GM12892 (cell line): ENCODE data around the gene EFEMP2.

ENCODE experiments used
- POLR2A ChIP-seq: IDR thresholded peaks from 2 replicates; pipeline ENCODE4 v1.6.1; 2011; ENCODE audit warnings: low read depth, low read length, control low read depth
- POLR2AphosphoS5 ChIP-seq: IDR thresholded peaks from 2 replicates; pipeline ENCODE4 v1.6.1; 2011; ENCODE audit warnings: low read depth, low read length, control low read depth
- TAF1 ChIP-seq: IDR thresholded peaks from 2 replicates; pipeline ENCODE4 v1.6.1; 2011; ENCODE audit warnings: low read depth, mild to moderate bottlenecking, control low read depth, low read length, borderline replicate concordance

DNA sequence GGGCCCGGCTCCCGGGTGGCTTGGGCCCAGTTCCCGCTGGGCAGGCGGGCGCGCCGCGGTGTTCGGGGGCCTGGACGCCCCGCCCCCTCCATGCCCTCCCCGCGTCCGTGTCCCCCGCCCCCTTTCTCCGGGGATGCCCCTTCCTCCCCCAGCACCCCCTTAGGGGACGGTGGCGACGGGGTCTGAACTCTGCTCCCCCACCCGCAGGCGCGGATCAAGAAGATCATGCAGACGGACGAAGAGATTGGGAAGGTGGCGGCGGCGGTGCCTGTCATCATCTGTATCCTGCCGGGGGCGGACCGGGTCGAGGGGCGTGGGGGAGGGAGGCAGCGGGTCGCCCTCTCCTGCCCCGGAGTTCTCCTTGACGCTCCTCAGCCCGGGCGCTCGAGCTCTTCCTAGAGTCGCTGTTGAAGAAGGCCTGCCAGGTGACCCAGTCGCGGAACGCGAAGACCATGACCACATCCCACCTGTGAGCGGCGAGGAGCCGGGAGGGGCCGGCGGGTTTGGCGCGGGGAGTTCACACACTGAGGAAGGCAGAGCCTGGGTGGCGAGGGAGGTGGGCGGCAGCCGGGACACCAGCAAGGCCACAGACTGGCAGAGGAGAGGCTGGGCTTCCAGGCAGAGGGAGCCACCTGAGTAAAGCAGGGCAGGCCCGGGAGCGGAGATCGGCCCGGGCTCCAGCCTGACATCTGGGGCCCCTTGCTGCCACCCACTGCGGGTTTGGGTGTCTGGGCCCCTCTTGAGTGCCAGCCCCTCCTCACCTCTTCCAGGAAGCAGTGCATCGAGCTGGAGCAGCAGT, 47.2 kb upstream of the EFEMP2 start:
- TF ChIP-seq POLR2A: no peak
- TF ChIP-seq POLR2AphosphoS5: no peak
- TF ChIP-seq TAF1: 0 out of 2 replicates have a peak, but pooled peaks have one; percentile 30
